ENCODE data around the gene NAXD.
"Not testable (repeated sequence)": the region's sequence is repeated elsewhere in the genome, so short reads cannot be mapped to it uniquely, and the experiment has no call there.

Gene NAXD

DNA sequence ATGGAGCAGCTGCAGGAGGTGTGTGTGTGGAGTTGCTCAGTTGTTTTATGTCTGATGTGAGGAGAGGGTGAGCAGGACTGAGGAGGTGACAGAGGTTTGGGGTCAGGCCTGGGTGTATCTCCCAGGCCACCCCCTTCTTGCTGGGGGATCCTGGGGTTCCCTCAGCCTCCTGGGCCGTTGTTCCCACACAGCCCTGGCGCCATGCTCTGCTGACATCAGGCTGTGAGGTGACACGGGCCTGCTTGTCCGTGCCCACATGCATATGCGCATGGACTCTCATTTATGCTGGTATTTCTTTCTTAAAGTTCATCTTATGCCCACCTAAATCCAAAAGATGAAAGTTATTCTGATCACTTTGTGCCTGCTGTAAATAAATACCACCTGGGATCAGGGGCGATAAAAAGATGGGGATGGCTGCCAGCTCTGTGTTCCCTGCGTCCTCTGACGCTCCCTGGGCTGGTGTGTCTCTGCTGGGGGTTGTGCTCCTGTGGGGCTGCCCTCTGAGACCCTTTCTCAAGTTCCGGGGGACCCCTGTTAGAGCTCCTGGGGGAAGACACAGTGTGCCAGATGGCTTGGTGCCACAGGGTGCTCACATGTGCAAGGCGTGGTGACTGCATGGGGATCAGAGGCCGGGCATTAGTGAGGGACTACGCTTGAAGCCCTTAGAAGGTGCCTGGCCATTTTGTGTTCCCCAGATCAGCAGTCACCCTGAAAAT, 12.6 kb downstream of the NAXD start:
- DNase-seq (ENCODE audit: low read depth in 2 of 2), result no peak

DNA sequence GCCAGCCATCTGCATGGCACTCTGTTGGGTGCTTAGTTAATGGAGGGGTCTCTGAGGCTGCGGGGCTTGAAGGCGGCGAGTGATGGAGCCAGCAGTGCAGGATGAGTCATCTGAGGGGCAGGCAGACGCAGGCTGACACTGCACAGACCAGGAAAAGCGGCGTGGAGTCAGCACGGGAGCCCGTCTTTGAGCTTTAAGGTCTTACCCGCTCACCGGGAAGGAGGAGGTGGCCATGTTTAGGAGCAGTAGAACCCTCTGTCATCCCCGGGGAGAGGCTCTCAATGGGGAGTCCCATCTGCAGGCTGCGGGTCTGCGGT, 13.1 kb downstream of the NAXD start:
- DNase-seq (ENCODE audit: low read depth in 2 of 2), result no peak

DNA sequence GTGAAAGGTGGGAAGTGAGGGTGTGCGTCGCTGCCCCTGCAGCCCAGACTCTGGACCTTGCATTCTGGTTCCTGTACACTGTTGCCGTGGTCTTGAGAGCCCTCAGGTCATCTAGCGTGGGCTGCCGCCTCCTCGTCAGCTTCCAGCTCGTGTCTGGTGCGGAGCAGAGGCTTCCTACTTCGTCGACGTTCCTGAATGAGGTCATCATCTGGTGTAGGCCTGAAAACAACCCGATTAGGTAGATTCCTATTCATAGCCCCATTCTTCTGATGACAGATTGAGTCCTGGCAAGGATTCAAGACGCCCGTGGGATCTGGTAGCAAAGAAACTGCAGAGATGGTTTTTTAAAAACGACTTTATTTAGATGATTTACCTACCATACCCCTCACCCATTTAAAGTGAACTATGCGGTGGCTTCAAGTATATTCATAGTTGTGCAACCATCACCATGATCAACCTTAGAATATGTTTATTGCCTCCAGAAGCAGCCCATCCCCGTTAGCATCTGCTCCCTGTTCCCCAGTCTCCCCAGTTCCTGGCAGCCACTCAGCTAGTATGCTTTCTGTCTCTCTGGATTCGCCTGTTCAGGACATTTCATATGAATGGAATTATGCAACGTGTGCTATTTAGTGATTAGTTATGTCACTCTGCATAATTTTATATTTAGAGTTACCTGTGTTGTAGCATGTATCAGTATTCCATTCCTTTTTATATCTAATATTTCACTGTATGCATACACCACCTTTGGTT, 13.8 kb downstream of the NAXD start:
- no peak for DNase-seq (ENCODE audit: low read depth in 2 of 2)

GRCh38 chr13:110629735-110630134, 14.4 kb downstream of the NAXD start:
- no peak for DNase-seq (ENCODE audit: low read depth in 2 of 2)

DNA sequence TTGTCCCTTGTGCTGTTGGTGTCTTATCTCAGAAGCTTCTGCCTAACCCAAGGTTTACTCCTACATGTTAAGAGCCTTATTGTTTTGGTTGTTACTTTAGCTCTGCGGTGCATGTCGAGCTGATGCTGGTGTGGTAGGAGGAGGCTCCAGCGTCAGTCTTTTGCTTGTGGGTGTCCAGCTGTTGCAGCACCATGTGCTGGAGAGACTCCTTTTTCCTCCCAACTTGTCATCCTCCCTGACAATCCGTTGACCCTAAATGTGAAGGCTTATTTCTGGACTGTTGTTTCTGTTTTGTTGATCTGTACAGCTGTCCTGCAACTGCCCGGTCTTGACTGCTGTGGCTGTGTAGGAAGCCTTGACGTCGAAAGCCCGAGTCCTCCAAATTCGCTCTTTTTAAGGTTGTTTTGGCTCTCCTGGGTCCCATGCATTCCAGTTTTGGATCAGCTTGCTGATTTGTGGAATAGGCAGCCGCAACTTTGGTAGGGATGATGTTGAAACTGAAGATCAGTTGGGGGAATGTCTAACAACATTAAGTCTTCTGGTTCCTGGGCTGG, 15.3 kb downstream of the NAXD start:
- DNase-seq (ENCODE audit: low read depth in 2 of 2), result no peak

- not testable (repeated sequence) for DNase-seq (ENCODE audit: low read depth in 2 of 2)
Observed at GRCh38 chr13:110632255-110632654, 16.9 kb downstream of the NAXD start.

DNA sequence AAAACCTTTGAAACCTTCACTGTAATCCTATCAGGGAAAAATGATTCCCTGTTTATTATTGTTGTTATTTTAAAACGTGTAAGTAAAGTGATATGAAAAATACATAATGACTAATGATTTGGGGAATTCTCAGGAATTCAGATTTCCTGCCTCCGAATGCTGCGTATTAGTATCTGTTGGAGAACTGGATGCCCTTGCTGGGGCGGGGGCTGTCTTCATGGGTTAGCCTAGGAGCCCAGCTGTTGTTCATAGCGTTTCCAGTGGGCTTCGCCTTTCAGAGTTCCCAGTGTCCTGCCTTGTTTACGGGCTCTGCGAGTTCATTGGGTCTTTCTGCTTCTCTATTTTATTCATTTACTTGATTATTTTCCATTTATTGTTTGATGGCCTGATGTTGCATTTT, 18.4 kb downstream of the NAXD start:
- DNase-seq (ENCODE audit: low read depth in 2 of 2), result no peak

DNA sequence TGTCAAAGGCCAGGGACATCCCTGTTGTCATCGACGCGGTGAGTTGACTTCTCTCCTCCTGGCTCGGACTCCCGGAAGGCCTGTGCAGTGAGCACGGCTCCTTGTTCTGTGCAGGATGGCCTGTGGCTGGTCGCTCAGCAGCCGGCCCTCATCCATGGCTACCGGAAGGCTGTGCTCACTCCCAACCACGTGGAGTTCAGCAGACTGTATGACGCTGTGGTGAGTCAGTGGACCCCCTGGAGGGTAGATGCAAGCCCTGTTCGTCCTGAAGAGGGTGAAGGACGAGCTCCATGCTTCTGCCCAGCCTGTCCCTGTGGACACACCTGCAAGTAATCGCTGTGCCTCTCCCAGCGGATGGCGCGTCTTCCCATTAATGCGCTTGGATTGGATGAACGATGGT, 19.2 kb downstream of the NAXD start:
- no peak for DNase-seq (ENCODE audit: low read depth in 2 of 2)

- DNase-seq (ENCODE audit: low read depth in 2 of 2), result no peak
Observed at GRCh38 chr13:110635405-110636002, 20.2 kb downstream of the NAXD start.

- no peak for DNase-seq (ENCODE audit: low read depth in 2 of 2)
Observed at GRCh38 chr13:110636053-110636475, 20.7 kb downstream of the NAXD start.

DNA sequence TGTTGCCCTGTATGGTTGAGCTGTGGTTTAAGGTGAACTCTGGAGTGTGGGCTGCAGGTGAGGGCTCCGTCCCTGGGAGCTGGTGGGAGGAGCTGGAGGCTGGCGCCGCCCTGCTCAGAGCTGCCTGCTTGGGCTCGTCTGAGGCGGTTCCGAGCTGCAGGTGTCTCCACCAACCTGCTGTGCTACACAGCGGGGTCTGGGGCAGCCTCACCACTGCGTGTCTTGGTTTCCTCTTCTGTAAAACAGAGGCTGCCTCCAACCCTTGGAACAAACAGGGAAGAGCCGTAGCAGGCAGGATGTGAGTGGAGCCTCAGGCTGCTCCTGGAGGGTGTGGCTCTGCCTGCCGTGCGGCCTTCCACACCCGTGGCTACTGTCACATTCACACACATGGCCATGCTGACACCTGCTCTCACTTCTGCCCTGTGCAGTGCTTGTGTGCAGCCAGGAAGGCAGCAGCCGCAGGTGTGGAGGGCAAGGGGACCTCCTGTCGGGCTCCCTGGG, 21.4 kb downstream of the NAXD start:
- no peak for DNase-seq (ENCODE audit: low read depth in 2 of 2)

DNA sequence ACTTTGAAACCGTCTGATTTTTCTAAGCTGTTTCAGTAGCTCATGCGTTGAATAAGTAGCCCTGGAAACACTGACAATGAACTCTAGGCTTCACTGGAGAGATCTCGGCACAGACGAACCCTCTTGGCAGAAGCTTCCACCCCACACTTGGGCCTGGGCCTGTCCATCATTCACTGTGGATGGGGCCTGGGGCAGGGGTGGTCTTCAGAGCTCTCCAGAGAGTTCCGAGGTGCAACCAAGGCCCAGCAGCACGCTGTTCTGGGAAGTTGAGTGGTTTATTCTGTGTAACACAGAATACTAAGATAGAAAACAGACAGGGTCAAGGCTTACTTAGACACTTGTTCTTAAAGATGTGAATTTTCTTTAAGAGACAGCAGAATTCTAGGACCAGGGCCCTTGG, 21.9 kb downstream of the NAXD start:
- DNase-seq (ENCODE audit: low read depth in 2 of 2), result no peak

DNA sequence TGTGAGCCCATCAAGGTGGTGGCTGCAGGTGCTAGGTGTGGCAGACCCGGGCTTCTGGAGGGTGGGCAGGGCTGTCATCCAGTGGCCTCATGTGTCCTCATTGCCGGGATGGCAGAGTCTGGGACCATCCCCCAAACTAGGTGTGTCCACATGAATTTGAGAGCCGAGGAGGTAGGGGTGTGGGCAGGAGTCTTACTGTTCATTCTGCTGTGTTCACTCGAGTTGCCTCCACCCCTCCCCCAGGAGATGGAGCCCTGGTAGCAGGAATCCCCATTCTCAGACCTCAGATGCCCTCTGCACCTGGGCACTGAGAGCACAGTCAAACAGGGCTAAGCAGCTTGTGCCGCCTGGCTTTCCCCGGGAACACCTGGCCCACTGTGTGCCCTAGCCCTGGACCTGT, 22.4 kb downstream of the NAXD start:
- DNase-seq (ENCODE audit: low read depth in 2 of 2), result no peak

GRCh38 chr13:110638257-110638656, 22.9 kb downstream of the NAXD start:
- no peak for DNase-seq (ENCODE audit: low read depth in 2 of 2)

- no peak for DNase-seq (ENCODE audit: low read depth in 2 of 2)
Observed at GRCh38 chr13:110638814-110639806, 23.8 kb downstream of the NAXD start.

- no peak for DNase-seq (ENCODE audit: low read depth in 2 of 2)
Observed at GRCh38 chr13:110639935-110640334, 24.6 kb downstream of the NAXD start.

DNA sequence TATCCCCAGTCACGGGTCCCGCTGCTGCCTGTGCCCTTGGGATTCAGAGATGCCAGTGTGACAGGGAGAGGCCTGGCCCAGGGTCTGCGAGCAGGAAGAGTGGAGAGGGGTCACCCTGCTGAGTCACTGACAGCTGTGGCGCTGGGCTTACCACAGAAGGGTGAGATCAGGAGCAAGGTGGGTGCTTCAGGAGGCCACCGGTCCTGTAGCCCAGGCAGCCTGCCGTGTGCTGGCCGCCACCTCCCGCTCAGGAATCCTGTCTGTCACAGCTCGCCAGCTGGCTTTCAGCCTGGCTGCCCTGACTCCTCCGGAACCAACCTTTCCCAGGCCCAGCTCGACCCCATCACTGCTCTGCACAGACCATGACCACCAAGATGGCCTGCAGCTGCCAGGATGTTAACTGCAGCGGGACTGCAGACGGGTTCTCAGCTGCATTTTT, 25.3 kb downstream of the NAXD start:
- DNase-seq (ENCODE audit: low read depth in 2 of 2), result no peak

- no peak for DNase-seq (ENCODE audit: low read depth in 2 of 2)
Observed at GRCh38 chr13:110641055-110642015, 26.0 kb downstream of the NAXD start.

GRCh38 chr13:110642291-110642981, 27.1 kb downstream of the NAXD start:
- DNase-seq (ENCODE audit: low read depth in 2 of 2), result no peak

- no peak for DNase-seq (ENCODE audit: low read depth in 2 of 2)
Observed at GRCh38 chr13:110643324-110643723, 28.0 kb downstream of the NAXD start.

Data from activated CD4-positive, alpha-beta T cell treated with anti-CD3 and anti-CD28 coated beads for 24 hours (primary cell).